ENCODE measurements around the gene EPS15.

The EPS15 gene

GRCh38 chr1:51369171-51369570, 149.9 kb downstream of the EPS15 start:
- DNase-seq, result no peak

GRCh38 chr1:51365774-51366173, 153.3 kb downstream of the EPS15 start:
- DNase-seq, result no peak

GRCh38 chr1:51359879-51360278, 159.2 kb downstream of the EPS15 start:
- DNase-seq, result no peak

GRCh38 chr1:51355382-51355781, 163.7 kb downstream of the EPS15 start:
- DNase-seq, result no peak

- no peak for DNase-seq
These were observed 164.7 kb downstream of the EPS15 start for GRCh38 chr1:51354416-51354815.

- no peak for DNase-seq
These were observed 167.2 kb downstream of the EPS15 start for GRCh38 chr1:51351907-51352306.

- no peak for DNase-seq
These were observed 169.2 kb downstream of the EPS15 start for GRCh38 chr1:51349862-51350261.

GRCh38 chr1:51348147-51348527, 170.9 kb downstream of the EPS15 start:
- no peak for DNase-seq

- no peak for DNase-seq
These were observed 171.5 kb downstream of the EPS15 start for GRCh38 chr1:51347398-51348146.

- no peak for DNase-seq
These were observed 172.8 kb downstream of the EPS15 start for GRCh38 chr1:51346086-51346942.

- no peak for DNase-seq
These were observed 173.8 kb downstream of the EPS15 start for GRCh38 chr1:51345300-51345687.

- no peak for DNase-seq
These were observed 174.3 kb downstream of the EPS15 start for GRCh38 chr1:51344602-51345299.

- no peak for DNase-seq
These were observed 174.8 kb downstream of the EPS15 start for GRCh38 chr1:51344276-51344601.

- DNase-seq, result no peak
These were observed 175.4 kb downstream of the EPS15 start for GRCh38 chr1:51343624-51344023.

- DNase-seq, result no peak
These were observed 176.4 kb downstream of the EPS15 start for GRCh38 chr1:51342591-51343206.

GRCh38 chr1:51341876-51342496, 177.1 kb downstream of the EPS15 start:
- DNase-seq, result no peak

- no peak for DNase-seq
These were observed 178.7 kb downstream of the EPS15 start for GRCh38 chr1:51340380-51340779.

- DNase-seq, result no peak
These were observed 182.4 kb downstream of the EPS15 start for GRCh38 chr1:51336711-51337110.

- DNase-seq, result no peak
These were observed 183.1 kb downstream of the EPS15 start for GRCh38 chr1:51336004-51336403.

- no peak for DNase-seq
These were observed 187.6 kb downstream of the EPS15 start for GRCh38 chr1:51331206-51332100.

GRCh38 chr1:51330331-51331201, 188.5 kb downstream of the EPS15 start, which contains the start of gene TTC39A:
TTC39A (minus strand) TSS chr1:51330562; CDS start chr1:51330477, 85 bp downstream.
- DNase-seq, result no peak
